ENCODE measurements around the gene TECPR1.

The TECPR1 gene

GRCh38 chr7:98238976-98239375 lies 13.1 kb downstream of the TECPR1 start:
- no peak overlapping the region for H3K4me2 ChIP-seq (ENCODE audit: low read depth, low read length, poor library complexity, severe bottlenecking)
- no peaks in the 10 kb centered on the region for H3F3A ChIP-seq (ENCODE audit: insufficient read depth)
- H3K9me2 ChIP-seq (replicated peaks; ENCODE audit: insufficient read depth, low read length), result no peaks in the 10 kb centered on the region
- H4K20me1 ChIP-seq (ENCODE audit: low read depth, low read length), result no peaks in the 10 kb centered on the region
- H3K27me3 ChIP-seq (ENCODE audit: low read length), result no peaks in the 10 kb centered on the region
- no peak overlapping the region for H3K27ac ChIP-seq (ENCODE audit: low read depth, low read length)
- no peak overlapping the region for H3K4me3 ChIP-seq (ENCODE audit: insufficient read depth, low read length, poor library complexity, severe bottlenecking)
- H3K79me2 ChIP-seq (ENCODE audit: insufficient read depth, low read length), result no peaks in the 10 kb centered on the region
- no peaks in the 10 kb centered on the region for H3K36me3 ChIP-seq (ENCODE audit: low read length)
- no peak for TF ChIP-seq EZH2phosphoT487 (conservative IDR thresholded peaks at IDR 0.05; ENCODE audit: low read length)
- TF ChIP-seq CTCF (IDR thresholded peaks at IDR 0.05; ENCODE audit: insufficient read depth, low read length, poor library complexity, severe bottlenecking), result no peak
- H3K9ac ChIP-seq (ENCODE audit: low read length), result no peak overlapping the region
- H3K9me3 ChIP-seq (ENCODE audit: insufficient read depth, low read length), result no peaks in the 10 kb centered on the region
- no peak overlapping the region for H2AFZ ChIP-seq (ENCODE audit: low read depth, low read length, severe bottlenecking)

GRCh38 chr7:98238076-98238475 lies 14.0 kb downstream of the TECPR1 start:
- Histone ChIP-seq H3K9me2 (replicated peaks; ENCODE audit: insufficient read depth, low read length) (no peaks in the 10 kb centered on the region), H3K27me3 (ENCODE audit: low read length) (no peaks in the 10 kb centered on the region), H3K36me3 (ENCODE audit: low read length) (no peaks in the 10 kb centered on the region), H3K9ac (ENCODE audit: low read length) (no peak overlapping the region), H4K20me1 (ENCODE audit: low read depth, low read length) (no peaks in the 10 kb centered on the region), H3F3A (ENCODE audit: insufficient read depth) (no peaks in the 10 kb centered on the region), H3K79me2 (ENCODE audit: insufficient read depth, low read length) (no peaks in the 10 kb centered on the region), H3K27ac (ENCODE audit: low read depth, low read length) (no peak overlapping the region), H3K9me3 (ENCODE audit: insufficient read depth, low read length) (no peaks in the 10 kb centered on the region), H3K4me3 (ENCODE audit: insufficient read depth, low read length, poor library complexity, severe bottlenecking) (no peak overlapping the region), H2AFZ (ENCODE audit: low read depth, low read length, severe bottlenecking) (no peak overlapping the region), H3K4me2 (ENCODE audit: low read depth, low read length, poor library complexity, severe bottlenecking) (no peak overlapping the region)
- no peak for TF ChIP-seq CTCF (IDR thresholded peaks at IDR 0.05; ENCODE audit: insufficient read depth, low read length, poor library complexity, severe bottlenecking)
- TF ChIP-seq EZH2phosphoT487 (conservative IDR thresholded peaks at IDR 0.05; ENCODE audit: low read length), result no peak

GRCh38 chr7:98236355-98237185 lies 15.5 kb downstream of the TECPR1 start:
- Histone ChIP-seq H3K27me3 (ENCODE audit: low read length) (no peaks in the 10 kb centered on the region), H3K9ac (ENCODE audit: low read length) (no peak overlapping the region), H4K20me1 (ENCODE audit: low read depth, low read length) (no peaks in the 10 kb centered on the region), H3K79me2 (ENCODE audit: insufficient read depth, low read length) (no peaks in the 10 kb centered on the region), H3K4me3 (ENCODE audit: insufficient read depth, low read length, poor library complexity, severe bottlenecking) (no peak overlapping the region), H3K36me3 (ENCODE audit: low read length) (no peaks in the 10 kb centered on the region), H3K9me3 (ENCODE audit: insufficient read depth, low read length) (no peaks in the 10 kb centered on the region), H3F3A (ENCODE audit: insufficient read depth) (no peaks in the 10 kb centered on the region), H3K27ac (ENCODE audit: low read depth, low read length) (no peak overlapping the region), H3K4me2 (ENCODE audit: low read depth, low read length, poor library complexity, severe bottlenecking) (no peak overlapping the region), H3K9me2 (replicated peaks; ENCODE audit: insufficient read depth, low read length) (no peaks in the 10 kb centered on the region), H2AFZ (ENCODE audit: low read depth, low read length, severe bottlenecking) (no peak overlapping the region)
- TF ChIP-seq EZH2phosphoT487 (conservative IDR thresholded peaks at IDR 0.05; ENCODE audit: low read length), result no peak

GRCh38 chr7:98235901-98236300 lies 16.1 kb downstream of the TECPR1 start:
- Histone ChIP-seq H3K4me3 (ENCODE audit: insufficient read depth, low read length, poor library complexity, severe bottlenecking) (no peak overlapping the region), H3F3A (ENCODE audit: insufficient read depth) (no peaks in the 10 kb centered on the region), H3K9me3 (ENCODE audit: insufficient read depth, low read length) (no peaks in the 10 kb centered on the region), H3K9ac (ENCODE audit: low read length) (no peak overlapping the region), H3K9me2 (replicated peaks; ENCODE audit: insufficient read depth, low read length) (no peaks in the 10 kb centered on the region), H3K27me3 (ENCODE audit: low read length) (no peaks in the 10 kb centered on the region), H3K27ac (ENCODE audit: low read depth, low read length) (no peak overlapping the region), H2AFZ (ENCODE audit: low read depth, low read length, severe bottlenecking) (no peak overlapping the region), H4K20me1 (ENCODE audit: low read depth, low read length) (no peaks in the 10 kb centered on the region), H3K79me2 (ENCODE audit: insufficient read depth, low read length) (no peaks in the 10 kb centered on the region), H3K36me3 (ENCODE audit: low read length) (no peaks in the 10 kb centered on the region), H3K4me2 (ENCODE audit: low read depth, low read length, poor library complexity, severe bottlenecking) (no peak overlapping the region)
- TF ChIP-seq CTCF (IDR thresholded peaks at IDR 0.05; ENCODE audit: insufficient read depth, low read length, poor library complexity, severe bottlenecking) (no peak), EZH2phosphoT487 (conservative IDR thresholded peaks at IDR 0.05; ENCODE audit: low read length) (no peak)

Data from SU-DHL-6 (cell line).